ENCODE measurements around the gene PRDM13.

- TF ChIP-seq CTCF (IDR thresholded peaks at IDR 0.05; ENCODE audit: low read depth, low read length, missing input control) (no peak), MAX (IDR thresholded peaks at IDR 0.05) (no peak), FOXA1 (IDR thresholded peaks at IDR 0.05) (no peak), YY1 (IDR thresholded peaks at IDR 0.05) (no peak)
These were observed 22.7 kb downstream of the PRDM13 start for GRCh38 chr6:99629293-99629692.

Data from liver (tissue), 2 donors.